Urinary bladder (tissue), 4 donors: Measurements from ENCODE around the gene ST3GAL3. TPM values are rescaled to one million over a fixed set of nuclear protein-coding genes. Genes with fewer than 3 reads are reported as not detected.
A peak's percentile ranks its signal among the peaks of the same experiment; 100 is the strongest.
"Not testable (repeated sequence)": the region's sequence is repeated elsewhere in the genome, so short reads cannot be mapped to it uniquely, and the experiment has no call there.

Experiments
- DNase-seq: peaks from one replicate; pipeline ENCODE4 v3.0.0-alpha.2; 2015; ENCODE audit errors: extremely low spot score
- H3K27ac ChIP-seq: one replicate; pipeline ENCODE4 v1.5.1; 2013; ENCODE audit warnings: low read depth, mild to moderate bottlenecking, moderate library complexity
- H3K36me3 ChIP-seq: one replicate; pipeline ENCODE4 v1.6.1; 2013; ENCODE audit warnings: mild to moderate bottlenecking, moderate library complexity; ENCODE audit not compliant: insufficient read depth
- H3K4me1 ChIP-seq: one replicate; pipeline ENCODE4 v1.6.1; 2013; ENCODE audit warnings: mild to moderate bottlenecking, moderate library complexity; ENCODE audit not compliant: insufficient read depth
- H3K4me3 ChIP-seq: one replicate; pipeline ENCODE4 v1.5.1; 2013; ENCODE audit warnings: low read depth, low read length
- WGBS: extraction: QIAGEN DNeasy Blood & Tissue Kit; methylation state at CpG from one replicate; pipeline ENCODE4 v1.1.7; 2013; 5-methylcytosine and 5-hydroxymethylcytosine counted together
- polyA plus RNA-seq: library from polyadenylated mRNA; stranded (reverse); fragments of 200-250 nt; gene quantifications from one replicate; pipeline ENCODE4 v1.2.3, GENCODE V29; 2013
- total RNA-seq: library from RNA; depleted of rRNA; stranded (reverse); fragments of >200 nt; gene quantifications from one replicate; pipeline ENCODE4 v1.2.3, GENCODE V29; 2014
- donor health status: healthy with polysubstance abuse.
- donor health status: healthy.

ST3GAL3 gene
- total and polyA plus RNA-seq, 2 donors, result 25.4 to 27.2 TPM

DNA sequence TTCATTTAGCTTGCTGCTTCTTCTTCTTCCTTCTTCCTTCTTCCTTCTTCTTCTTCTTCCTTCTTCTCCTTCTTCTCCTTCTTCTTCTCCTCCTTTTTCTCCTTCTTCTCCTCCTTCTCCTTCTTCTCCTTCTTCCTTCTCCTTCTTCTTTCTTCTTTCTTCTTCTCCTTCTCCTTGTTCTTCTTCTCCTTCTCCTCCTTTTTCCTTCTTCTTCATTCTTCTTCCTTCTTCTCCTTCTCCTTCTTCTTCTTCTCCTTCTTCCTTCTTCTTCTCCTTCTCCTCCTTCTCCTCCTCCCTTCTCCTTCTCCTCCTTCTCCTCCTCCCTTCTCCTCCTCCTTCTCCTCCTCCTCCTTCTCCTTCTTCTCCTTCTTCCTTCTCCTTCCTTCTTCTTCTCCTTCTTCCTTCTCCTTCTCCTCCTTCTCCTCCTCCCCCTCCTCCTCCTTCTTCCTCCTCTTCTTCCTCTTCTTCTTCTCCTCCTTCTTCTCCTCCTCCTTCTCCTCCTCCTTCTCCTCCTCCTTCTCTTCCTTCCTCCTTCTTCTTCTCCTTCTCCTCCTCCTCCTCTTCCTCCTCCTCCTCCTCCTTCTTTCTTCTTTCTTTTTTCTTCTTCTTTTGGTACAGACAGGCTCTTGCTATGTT, 110.1 kb downstream of the ST3GAL3 start:
- no peaks in the 10 kb centered on the region for H3K4me1 ChIP-seq
- H3K27ac ChIP-seq, result no peak overlapping the region
- DNase-seq, result no peak
- no peak overlapping the region for H3K4me3 ChIP-seq
- H3K36me3 ChIP-seq, result no peaks in the 10 kb centered on the region

DNA sequence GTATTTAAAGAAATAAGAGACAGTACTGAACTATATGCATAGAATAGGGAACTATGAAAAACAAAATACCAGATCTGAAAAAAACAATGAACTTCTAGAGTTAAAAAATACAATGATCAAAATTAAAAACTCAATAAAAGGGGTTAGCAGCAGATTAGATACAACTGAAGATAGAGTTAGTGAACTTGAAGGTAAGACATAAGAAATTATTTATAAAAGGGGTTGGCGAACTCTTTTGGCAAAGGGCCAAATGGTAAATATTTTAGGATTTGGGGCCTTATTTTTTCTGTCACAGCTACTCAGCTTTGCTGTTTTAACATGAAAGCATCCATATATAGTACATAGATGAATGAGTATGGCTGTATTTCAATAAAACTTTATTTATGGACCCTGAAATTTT, 111.4 kb downstream of the ST3GAL3 start:
- no peak overlapping the region for H3K4me3 ChIP-seq
- no peak overlapping the region for H3K27ac ChIP-seq
- no peak for DNase-seq
- H3K36me3 ChIP-seq, result no peaks in the 10 kb centered on the region
- no peaks in the 10 kb centered on the region for H3K4me1 ChIP-seq
- WGBS, result 100% methylated on average over 1 of the region's 1 CpG

DNA sequence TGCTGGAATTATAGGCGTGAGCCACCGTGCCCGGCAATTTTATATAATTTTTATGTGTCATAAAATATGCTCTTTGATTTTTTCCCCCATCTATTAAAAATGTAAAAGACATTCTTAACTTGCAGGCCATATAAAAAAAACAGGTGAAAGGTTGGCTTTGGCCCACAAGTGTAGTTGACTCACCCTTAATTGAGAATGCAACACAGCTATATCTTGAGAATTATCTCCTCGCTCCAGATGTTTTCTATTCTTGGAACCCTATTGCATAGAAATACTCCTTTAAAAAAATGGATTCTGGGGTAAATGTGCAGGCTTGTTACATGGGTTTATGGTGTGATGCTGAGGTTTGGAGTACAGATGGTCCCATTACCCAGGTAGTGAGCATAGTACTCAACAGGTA, 112.0 kb downstream of the ST3GAL3 start:
- no peaks in the 10 kb centered on the region for H3K36me3 ChIP-seq
- no peak overlapping the region for H3K4me3 ChIP-seq
- no peaks in the 10 kb centered on the region for H3K4me1 ChIP-seq
- 97% methylated on average over 4 of the region's 4 CpGs for WGBS
- no peak overlapping the region for H3K27ac ChIP-seq
- DNase-seq, result no peak

GRCh38 chr1:43821471-43821870, 114.1 kb downstream of the ST3GAL3 start:
- no peaks in the 10 kb centered on the region for H3K4me1 ChIP-seq
- H3K27ac ChIP-seq, result no peak overlapping the region
- H3K4me3 ChIP-seq, result no peak overlapping the region
- WGBS, result 89% methylated on average over 5 of the region's 5 CpGs
- DNase-seq, result no peak
- H3K36me3 ChIP-seq, result no peaks in the 10 kb centered on the region

GRCh38 chr1:43822040-43822690, 114.8 kb downstream of the ST3GAL3 start:
- Histone ChIP-seq H3K36me3 (no peaks in the 10 kb centered on the region), H3K4me1 (no peaks in the 10 kb centered on the region), H3K27ac (no peak overlapping the region), H3K4me3 (no peak overlapping the region)
- DNase-seq, result no peak
- 20% methylated on average over 3 of the region's 3 CpGs for WGBS

DNA sequence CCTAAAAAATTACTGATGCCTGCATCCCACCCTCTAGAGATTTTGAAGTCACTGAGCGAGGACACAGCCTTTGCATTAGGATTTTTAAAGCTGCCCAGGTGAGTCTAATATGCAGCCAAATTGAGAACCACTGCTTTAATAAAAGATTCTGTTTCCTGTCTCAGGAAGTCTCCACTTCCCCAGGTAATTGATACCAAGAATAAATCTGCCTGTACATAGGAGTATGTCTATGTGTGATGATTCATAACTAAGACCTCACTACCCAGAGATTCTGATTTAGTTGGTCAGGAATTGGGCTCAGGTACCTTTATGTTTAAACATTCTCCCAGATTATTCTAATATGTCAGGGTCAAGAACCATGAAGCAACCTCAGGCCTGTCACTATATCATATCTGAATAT, 117.5 kb downstream of the ST3GAL3 start:
- Histone ChIP-seq H3K4me1 (no peaks in the 10 kb centered on the region), H3K4me3 (no peak overlapping the region), H3K36me3 (no peaks in the 10 kb centered on the region), H3K27ac (no peak overlapping the region)
- WGBS, result 95% methylated on average over 1 of the region's 1 CpG
- no peak for DNase-seq

- Histone ChIP-seq H3K36me3 (no peaks in the 10 kb centered on the region), H3K4me1 (no peaks in the 10 kb centered on the region), H3K4me3 (no peak overlapping the region), H3K27ac (no peak overlapping the region)
- DNase-seq, result no peak
- 99% methylated on average over 1 of the region's 1 CpG for WGBS
Observed at GRCh38 chr1:43828574-43828973, 121.2 kb downstream of the ST3GAL3 start.

DNA sequence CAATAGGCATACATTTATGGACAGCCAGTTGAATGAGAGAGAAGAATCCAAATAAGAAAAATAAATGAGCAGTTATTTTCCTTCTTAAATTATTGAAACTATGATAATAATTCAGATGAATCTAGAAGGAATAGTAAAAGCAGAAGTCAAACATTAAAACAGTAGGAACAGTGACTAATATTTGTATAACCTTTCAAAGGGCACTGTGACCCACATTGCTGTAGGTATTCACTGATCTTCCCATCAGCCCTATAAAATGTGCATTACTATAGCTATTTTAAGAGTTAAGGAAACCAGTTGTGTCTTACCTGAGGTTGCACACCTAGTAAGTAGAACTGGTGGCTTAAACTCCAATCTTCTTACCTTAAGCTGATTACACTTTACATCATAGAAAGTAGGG, 123.5 kb downstream of the ST3GAL3 start:
- Histone ChIP-seq H3K36me3 (no peaks in the 10 kb centered on the region), H3K4me3 (no peak overlapping the region), H3K27ac (no peak overlapping the region), H3K4me1 (peaks cover 2% of the 10 kb centered on the region)
- no peak for DNase-seq

- no peak overlapping the region for H3K27ac ChIP-seq
- no peak for DNase-seq
- WGBS, result 88% methylated on average over 2 of the region's 2 CpGs
- H3K4me3 ChIP-seq, result no peak overlapping the region
- H3K4me1 ChIP-seq, result peaks cover 2% of the 10 kb centered on the region
- no peaks in the 10 kb centered on the region for H3K36me3 ChIP-seq
Observed at GRCh38 chr1:43831851-43832250, 124.5 kb downstream of the ST3GAL3 start.

GRCh38 chr1:43832255-43832654, 124.9 kb downstream of the ST3GAL3 start:
- H3K36me3 ChIP-seq, result no peaks in the 10 kb centered on the region
- H3K4me1 ChIP-seq, result peaks cover 2% of the 10 kb centered on the region
- no peak overlapping the region for H3K4me3 ChIP-seq
- DNase-seq, result no peak
- 73% methylated on average over 3 of the region's 3 CpGs for WGBS
- H3K27ac ChIP-seq, result no peak overlapping the region

- no peak for DNase-seq
- WGBS, result 93% methylated on average over 1 of the region's 1 CpG
- H3K4me3 ChIP-seq, result no peak overlapping the region
- H3K36me3 ChIP-seq, result no peaks in the 10 kb centered on the region
- peaks cover 2% of the 10 kb centered on the region for H3K4me1 ChIP-seq
- H3K27ac ChIP-seq, result no peak overlapping the region
Observed at GRCh38 chr1:43832998-43833397, 125.7 kb downstream of the ST3GAL3 start.

DNA sequence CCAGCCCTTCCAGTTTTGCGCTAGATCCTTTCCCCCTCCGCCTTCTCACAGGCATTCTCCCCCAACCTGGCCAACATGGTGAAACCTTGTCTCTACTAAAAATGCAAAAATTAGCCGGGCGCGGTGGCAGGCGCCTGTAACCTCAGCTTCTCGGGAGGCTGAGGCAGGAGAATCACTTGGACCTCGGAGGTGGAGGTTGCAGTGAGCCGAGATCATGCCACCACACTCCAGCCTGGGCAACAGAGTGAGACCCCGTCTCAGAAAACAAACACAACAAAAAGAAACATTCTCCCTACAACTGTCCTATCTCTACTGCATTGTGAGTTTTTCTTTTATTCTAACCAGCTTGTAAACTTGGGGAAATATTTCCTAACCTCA, 126.6 kb downstream of the ST3GAL3 start:
- not testable (repeated sequence) for H3K4me3 ChIP-seq, H3K36me3 ChIP-seq, DNase-seq, H3K4me1 ChIP-seq
- WGBS, result 88% methylated on average over 10 of the region's 10 CpGs
- peak overlapping the region; percentile 44 for H3K27ac ChIP-seq

- Histone ChIP-seq H3K36me3 (no peaks in the 10 kb centered on the region), H3K4me1 (peaks cover 2% of the 10 kb centered on the region), H3K4me3 (no peak overlapping the region), H3K27ac (peak overlapping the region; percentile 44)
- 77% methylated on average over 14 of the region's 14 CpGs for WGBS
- DNase-seq, result no peak
Observed at GRCh38 chr1:43834280-43835081, 127.1 kb downstream of the ST3GAL3 start.
